Smooth muscle cell (in vitro differentiated cells): ENCODE data around the gene BRAP. TPM values are rescaled to one million over a fixed set of nuclear protein-coding genes. Genes with fewer than 3 reads are reported as not detected.
A peak's percentile ranks its signal among the peaks of the same experiment; 100 is the strongest.
"Not testable (repeated sequence)": the region's sequence is repeated elsewhere in the genome, so short reads cannot be mapped to it uniquely, and the experiment has no call there.

Experiments
- DNase-seq: peaks from one replicate; lab custom pipeline; 2025; ENCODE audit not compliant: unreplicated experiment; lab: John Stamatoyannopoulos, UW
- H2AFZ ChIP-seq: fragments of 200-600 bp; sonication (generic); 2 replicates; pipeline ENCODE4 v1.6.0; 2016; ENCODE audit warnings: antibody characterized with exemption, low read depth, mild to moderate bottlenecking
- H3F3A ChIP-seq: fragments of 200-600 bp; sonication (generic); 2 replicates; pipeline ENCODE4 v1.6.0; 2017; ENCODE audit warnings: antibody characterized with exemption, low read depth
- H3K27ac ChIP-seq: fragments of 200-600 bp; sonication (generic); 2 replicates; pipeline ENCODE4 v1.5.1; 2016; ENCODE audit warnings: low read depth, mild to moderate bottlenecking
- H3K27me3 ChIP-seq: fragments of 200-600 bp; sonication (generic); 2 replicates; pipeline ENCODE4 v1.6.1; 2016; ENCODE audit warnings: low read depth, mild to moderate bottlenecking
- H3K36me3 ChIP-seq: fragments of 200-600 bp; sonication (generic); 2 replicates; pipeline ENCODE4 v1.5.1; 2016; ENCODE audit warnings: low read depth
- H3K4me1 ChIP-seq: fragments of 200-600 bp; sonication (generic); 2 replicates; pipeline ENCODE4 v1.5.1; 2016; ENCODE audit warnings: low read depth
- H3K4me2 ChIP-seq: fragments of 200-600 bp; sonication (generic); 2 replicates; pipeline ENCODE4 v1.6.0; 2016; ENCODE audit warnings: mild to moderate bottlenecking
- H3K4me3 ChIP-seq: fragments of 200-600 bp; sonication (generic); 2 replicates; pipeline ENCODE4 v1.5.1; 2016; ENCODE audit warnings: mild to moderate bottlenecking
- H3K79me2 ChIP-seq: fragments of 200-600 bp; sonication (generic); 2 replicates; pipeline ENCODE4 v1.6.0; 2016; ENCODE audit warnings: low read depth, mild to moderate bottlenecking
- H3K9ac ChIP-seq: fragments of 200-600 bp; sonication (generic); 2 replicates; pipeline ENCODE4 v1.6.0; 2016; ENCODE audit warnings: low read depth
- H3K9me3 ChIP-seq: fragments of 200-600 bp; sonication (generic); replicated peaks from 2 replicates; pipeline ENCODE4 v1.5.1; 2016; ENCODE audit warnings: low read depth
- H4K20me1 ChIP-seq: fragments of 200-600 bp; sonication (generic); 2 replicates; pipeline ENCODE4 v1.6.0; 2016; ENCODE audit warnings: low read depth
- CTCF ChIP-seq: fragments of 200-600 bp; sonication (generic); IDR thresholded peaks from 2 replicates; pipeline ENCODE4 v1.5.1; 2017; ENCODE audit warnings: borderline replicate concordance, mild to moderate bottlenecking, antibody characterized with exemption; ENCODE audit not compliant: insufficient read depth, poor library complexity, severe bottlenecking
- WGBS: methylation state at CpG from one replicate; pipeline ENCODE4 v1.1.7; 2016; ENCODE audit warnings: low lambda C conversion rate; 5-methylcytosine and 5-hydroxymethylcytosine counted together
- polyA plus RNA-seq: library from polyadenylated mRNA; unstranded; fragments of >200 nt; fragmentation: Nextera tagmentation; extraction: Ambion mirVana; gene quantifications from 2 replicates; pipeline ENCODE4 v1.2.1, GENCODE V29; 2016
- total RNA-seq: library from RNA; depleted of rRNA; stranded (reverse); fragments of >200 nt; gene quantifications from 2 replicates; pipeline ENCODE4 v1.2.3, GENCODE V29; 2014

BRAP gene
- total and polyA plus RNA-seq, 2 experiments from 2014 or later: 16.4 to 18.8 TPM

DNA sequence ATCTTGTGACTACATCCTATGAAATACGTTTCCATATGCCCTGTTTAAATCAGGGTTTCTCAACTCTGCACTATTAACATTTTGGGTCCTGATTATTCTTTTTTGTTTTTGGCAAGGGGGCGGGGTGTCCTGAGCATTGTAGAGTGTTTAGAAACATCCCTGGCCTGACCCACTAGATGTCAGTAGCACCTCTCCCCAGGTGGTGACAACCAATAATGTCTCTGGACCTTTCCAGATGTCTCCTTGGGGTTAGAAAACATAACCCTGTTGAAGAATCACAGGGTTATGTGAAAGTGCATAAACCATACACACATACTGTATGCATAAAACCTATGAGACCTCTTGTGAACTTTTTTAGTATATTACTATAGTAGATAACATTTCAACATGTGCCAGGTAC is 1.5 kb upstream of the BRAP start:
- H3F3A ChIP-seq: no peaks in the 10 kb centered on the region
- H3K36me3 ChIP-seq: no peaks in the 10 kb centered on the region
- 91% methylated on average over 2 of the region's 2 CpGs for WGBS
- H3K4me1 ChIP-seq: peaks cover 19% of the 10 kb centered on the region
- TF ChIP-seq CTCF: no peak
- peak overlapping the region; percentile 19 for H3K27ac ChIP-seq
- H4K20me1 ChIP-seq: peaks cover 9% of the 10 kb centered on the region
- H2AFZ ChIP-seq: no peak overlapping the region
- H3K4me3 ChIP-seq: no peak overlapping the region
- peak overlapping the region; percentile 98 for H3K4me2 ChIP-seq
- DNase-seq: no peak
- H3K9ac ChIP-seq: no peak overlapping the region
- H3K27me3 ChIP-seq: no peaks in the 10 kb centered on the region
- H3K9me3 ChIP-seq: no peaks in the 10 kb centered on the region
- peaks cover 27% of the 10 kb centered on the region for H3K79me2 ChIP-seq

DNA sequence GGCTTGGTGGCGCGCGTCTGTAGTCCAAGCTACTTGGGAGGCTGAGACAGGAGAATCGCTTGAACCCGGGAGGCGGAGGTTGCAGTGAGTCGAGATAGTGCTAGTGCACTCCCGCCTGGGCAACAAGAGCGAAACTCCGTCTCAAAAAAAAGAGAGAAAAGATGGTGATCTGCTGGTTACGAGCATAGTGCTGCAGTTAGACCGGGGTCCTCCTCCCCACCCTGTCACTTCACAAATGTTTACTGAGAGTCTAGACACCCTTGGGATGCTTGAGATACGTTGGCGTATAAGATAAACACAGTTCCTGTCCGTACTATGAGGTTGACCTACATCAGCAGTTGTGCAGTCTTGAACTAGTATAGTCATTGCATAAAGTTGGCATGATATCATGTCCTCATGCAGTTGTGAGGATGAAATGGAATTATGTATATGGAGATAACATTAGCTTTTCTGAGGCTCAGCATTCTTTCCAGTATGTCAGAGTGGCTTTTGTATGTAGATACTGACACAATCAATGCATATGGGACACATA is 884 bp upstream of the BRAP start:
- WGBS: 47% methylated on average over 15 of the region's 15 CpGs
- Histone ChIP-seq H4K20me1 (peaks cover 9% of the 10 kb centered on the region), H3K4me2 (peak overlapping the region; percentile 98), H3K4me3 (peak overlapping the region; percentile 85), H2AFZ (peak overlapping the region; percentile 29), H3F3A (no peaks in the 10 kb centered on the region), H3K79me2 (peaks cover 27% of the 10 kb centered on the region), H3K27ac (peak overlapping the region; percentile 85), H3K9me3 (no peaks in the 10 kb centered on the region), H3K27me3 (no peaks in the 10 kb centered on the region), H3K9ac (peak overlapping the region; percentile 97), H3K4me1 (peaks cover 19% of the 10 kb centered on the region), H3K36me3 (peaks cover 2% of the 10 kb centered on the region)
- no peak for TF ChIP-seq CTCF
- DNase-seq: no peak

DNA sequence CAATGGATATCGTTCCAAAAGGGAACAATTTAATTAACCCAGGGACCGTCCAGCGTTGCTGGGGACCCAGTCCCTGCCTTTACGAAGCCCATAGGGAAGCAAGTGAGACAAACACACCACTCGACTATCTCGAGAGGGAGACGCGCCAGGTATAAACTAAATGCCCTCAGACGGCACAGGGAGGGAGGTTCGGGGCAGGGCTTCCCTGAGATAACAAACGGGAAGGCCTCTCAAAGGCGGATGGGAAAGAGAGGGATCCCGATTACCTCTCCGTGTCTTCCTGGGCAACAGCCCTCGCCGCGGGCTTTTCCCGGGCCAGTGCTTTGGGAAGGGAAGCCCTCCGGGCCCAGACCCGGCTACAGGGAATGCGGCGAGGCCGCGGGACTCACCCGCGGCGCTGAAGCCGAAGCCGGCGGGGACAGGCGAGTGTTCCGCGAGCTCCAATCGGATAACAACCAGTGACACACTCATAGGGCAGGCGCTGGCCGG is 390 bp downstream of the BRAP start:
- H3K27ac ChIP-seq: peak overlapping the region; percentile 85
- peak overlapping the region; percentile 98 for H3K4me2 ChIP-seq
- H4K20me1 ChIP-seq: peaks cover 9% of the 10 kb centered on the region
- H3F3A ChIP-seq: no peaks in the 10 kb centered on the region
- peak overlapping the region; percentile 97 for H3K9ac ChIP-seq
- no peaks in the 10 kb centered on the region for H3K27me3 ChIP-seq
- TF ChIP-seq CTCF: no peak
- DNase-seq: no peak
- 3% methylated on average over 26 of the region's 36 CpGs for WGBS
- peaks cover 27% of the 10 kb centered on the region for H3K79me2 ChIP-seq
- H2AFZ ChIP-seq: peak overlapping the region; percentile 29
- H3K9me3 ChIP-seq: no peaks in the 10 kb centered on the region
- peaks cover 19% of the 10 kb centered on the region for H3K4me1 ChIP-seq
- peaks cover 9% of the 10 kb centered on the region for H3K36me3 ChIP-seq
- H3K4me3 ChIP-seq: peak overlapping the region; percentile 85

GRCh38 chr12:111684485-111685198 is 1.1 kb downstream of the BRAP start:
- H3K36me3 ChIP-seq, H3K9me3 ChIP-seq, DNase-seq, H3K27me3 ChIP-seq, H4K20me1 ChIP-seq, H3F3A ChIP-seq: not testable (repeated sequence)
- Histone ChIP-seq H3K4me3 (peak overlapping the region; percentile 85), H3K4me1 (peaks cover 19% of the 10 kb centered on the region), H3K27ac (peak overlapping the region; percentile 85), H3K9ac (peak overlapping the region; percentile 97), H3K79me2 (peaks cover 27% of the 10 kb centered on the region), H3K4me2 (peak overlapping the region; percentile 98), H2AFZ (peak overlapping the region; percentile 29)
- WGBS: 89% methylated on average over 13 of the region's 13 CpGs
